Activated CD4-positive, alpha-beta T cell treated with anti-CD3 and anti-CD28 coated beads, Interleukin-2, Interleukin-4, amounts not matched to agents 100 ng/mL and 50 ng/mL, durations not matched to agents 16 hours and 8 hours (primary cell): ENCODE data around the gene CYP27B1.

Experiments used
- DNase-seq: peaks from one replicate; pipeline ENCODE4 v3.0.0-alpha.2; 2020; ENCODE audit warnings: low spot score

The CYP27B1 gene

DNA sequence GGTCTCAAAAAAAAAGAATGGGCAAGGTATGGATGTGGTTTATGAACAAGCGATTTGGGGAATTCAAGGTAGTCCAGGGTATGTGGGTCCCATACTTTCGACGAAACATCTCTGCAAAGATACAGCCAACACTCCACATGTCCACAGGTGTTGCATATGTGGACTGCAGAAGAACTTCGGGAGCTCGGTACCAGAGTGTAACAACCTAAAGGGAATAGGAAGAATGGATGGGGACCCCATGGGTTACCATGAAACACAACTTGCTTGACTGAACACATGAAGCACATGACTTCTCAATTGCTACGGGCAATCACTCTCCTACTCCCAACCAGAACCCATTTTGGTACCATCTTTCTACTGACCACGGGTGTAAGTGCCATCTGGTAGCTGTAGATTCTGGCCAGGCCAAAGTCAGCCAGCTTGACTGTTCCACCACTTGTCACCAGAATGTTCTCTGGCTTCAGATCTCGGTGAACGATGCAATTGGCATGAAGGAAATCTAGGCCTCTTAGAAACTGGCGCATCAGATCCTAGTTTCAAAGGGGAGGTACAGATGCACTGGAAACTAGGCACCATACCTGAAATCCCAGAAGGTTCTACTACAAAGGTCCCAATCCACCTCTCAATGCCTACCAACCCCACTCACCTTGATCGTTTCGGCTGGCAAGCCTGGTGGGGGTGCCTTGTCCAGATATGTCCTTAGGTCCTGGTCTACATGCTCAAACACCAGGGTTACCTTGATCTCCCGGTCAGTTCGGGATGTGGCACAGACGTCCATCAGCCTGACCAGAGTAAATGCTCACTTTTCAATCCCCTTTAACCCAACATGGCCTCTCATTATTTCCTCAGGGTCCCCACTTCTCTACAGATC is 16.1 kb downstream of the CYP27B1 start:
- DNase-seq = no peak

DNA sequence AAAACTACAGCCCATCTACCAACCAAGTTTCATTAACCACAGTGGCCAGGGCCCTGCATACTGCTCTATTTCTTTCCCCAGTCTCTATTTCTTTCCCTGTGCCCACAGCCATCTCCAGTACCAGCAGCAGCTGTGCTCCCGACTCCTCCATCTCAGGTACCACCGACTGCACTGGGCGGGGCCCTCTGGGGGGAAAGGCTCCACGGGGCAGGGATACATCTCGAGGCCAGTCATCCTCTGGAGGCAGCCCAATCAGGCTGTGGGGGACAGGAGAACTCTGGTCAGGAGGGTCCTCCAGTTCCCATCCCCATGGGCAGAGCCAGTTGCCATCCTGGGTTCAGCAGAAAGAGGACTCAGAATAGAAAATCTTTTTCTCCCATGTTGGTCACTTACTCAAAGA is 17.8 kb downstream of the CYP27B1 start:
- DNase-seq = no peak

DNA sequence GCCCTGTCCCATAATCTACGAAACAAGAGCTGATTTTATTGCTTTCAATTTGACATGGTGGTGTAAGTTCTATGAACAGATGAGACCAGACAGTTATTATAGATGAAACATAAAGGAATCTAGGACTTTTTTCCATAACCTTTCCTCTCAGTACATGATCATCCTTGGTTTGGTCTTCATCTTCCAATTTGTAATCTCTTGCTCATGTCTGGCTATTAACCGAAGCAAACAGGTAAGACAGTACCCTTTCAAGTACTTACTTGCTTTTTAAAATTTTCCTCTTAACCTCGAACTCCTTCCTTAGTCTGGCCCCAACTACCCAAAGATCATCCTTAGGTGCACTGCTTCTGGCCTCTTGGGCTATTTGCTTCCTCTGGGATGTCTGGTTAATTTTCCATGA is 20.9 kb downstream of the CYP27B1 start:
- no peak for DNase-seq

DNA sequence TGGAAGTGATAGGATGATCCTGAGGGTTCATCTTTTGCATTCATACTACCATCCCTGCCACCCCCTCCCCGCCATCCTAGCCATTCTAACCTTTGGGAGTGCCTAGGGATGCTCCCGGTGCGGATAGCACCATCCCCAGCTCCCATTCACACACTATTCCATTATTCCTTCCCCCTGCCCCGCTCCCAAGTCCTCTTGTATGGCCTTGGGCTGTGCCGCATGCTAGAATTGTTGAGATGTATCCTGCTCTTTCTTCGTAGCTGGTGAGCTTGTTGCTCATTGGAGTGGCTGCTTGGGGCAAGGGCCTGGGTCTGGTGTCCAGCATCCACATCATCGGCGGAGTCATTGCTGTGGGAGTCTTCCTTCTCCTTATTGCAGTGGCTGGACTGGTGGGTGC is 21.4 kb downstream of the CYP27B1 start:
- DNase-seq = no peak

DNA sequence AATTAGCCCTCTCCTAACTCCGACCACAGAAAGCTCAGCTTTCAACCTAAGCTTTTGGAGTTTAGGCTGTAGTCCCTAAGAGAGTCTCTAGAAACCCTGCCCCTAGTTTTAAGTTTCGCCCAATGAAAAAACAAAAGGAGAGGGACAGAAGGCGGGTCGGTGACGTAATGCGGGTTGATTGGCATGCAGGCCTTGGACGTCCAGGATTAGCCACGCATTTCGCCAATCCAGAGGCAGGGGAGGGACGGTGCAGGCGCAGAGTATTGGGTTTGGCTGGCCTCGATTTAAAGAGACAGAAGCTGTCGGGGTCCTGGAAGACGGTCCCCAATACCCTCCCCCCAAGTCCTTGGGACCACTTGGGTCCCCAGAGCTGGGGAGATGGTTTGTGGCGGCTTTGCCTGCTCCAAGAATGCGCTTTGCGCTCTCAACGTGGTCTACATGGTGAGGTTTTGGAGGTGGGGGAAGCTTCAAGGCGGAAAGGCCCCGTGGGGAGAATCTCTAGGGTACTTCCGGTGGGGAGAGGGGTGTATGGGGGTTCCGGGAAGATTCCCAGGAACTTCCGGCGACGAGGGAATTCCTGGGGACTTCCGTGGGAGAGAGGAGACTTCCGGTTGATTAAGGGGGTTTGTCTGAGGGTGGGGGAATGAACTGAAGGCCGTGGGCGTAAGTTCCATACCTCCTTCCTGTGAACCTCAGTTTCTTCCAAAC is 21.9 kb downstream of the CYP27B1 start, which contains the start of gene TSPAN31:
TSS of gene TSPAN31 (plus strand) at position 263 of the 708 bp plus-strand sequence. CDS start at position 379, 116 bp downstream.
- peak; percentile 95 for DNase-seq

DNA sequence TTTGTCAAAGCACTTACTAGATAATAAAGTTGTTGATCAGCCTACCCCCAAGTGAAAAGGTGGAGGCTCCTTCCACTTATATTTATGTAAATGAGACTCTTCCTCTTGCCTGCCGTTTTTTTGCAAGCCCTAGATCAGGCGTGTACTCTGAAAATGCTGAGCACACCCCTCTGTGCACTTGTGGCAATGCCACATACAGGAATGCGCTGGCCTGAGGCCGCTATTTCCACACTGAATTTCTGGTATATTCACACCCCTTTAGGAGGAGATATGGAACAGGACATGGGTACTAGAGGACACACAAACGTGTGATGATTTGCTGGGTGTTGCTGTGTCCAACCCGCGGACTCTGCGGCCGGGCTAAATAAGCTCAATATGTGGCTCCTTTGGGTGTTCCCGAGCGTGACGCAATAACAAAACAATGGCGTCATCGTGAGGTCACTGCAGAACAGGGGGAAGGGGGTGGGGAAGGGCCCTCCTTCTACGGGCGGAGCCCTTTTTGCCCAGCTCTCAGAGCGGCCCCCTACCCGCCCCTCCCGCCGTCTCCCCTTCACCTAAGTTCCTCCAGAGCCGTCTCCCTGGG is 22.6 kb downstream of the CYP27B1 start:
- peak; percentile 67 for DNase-seq

DNA sequence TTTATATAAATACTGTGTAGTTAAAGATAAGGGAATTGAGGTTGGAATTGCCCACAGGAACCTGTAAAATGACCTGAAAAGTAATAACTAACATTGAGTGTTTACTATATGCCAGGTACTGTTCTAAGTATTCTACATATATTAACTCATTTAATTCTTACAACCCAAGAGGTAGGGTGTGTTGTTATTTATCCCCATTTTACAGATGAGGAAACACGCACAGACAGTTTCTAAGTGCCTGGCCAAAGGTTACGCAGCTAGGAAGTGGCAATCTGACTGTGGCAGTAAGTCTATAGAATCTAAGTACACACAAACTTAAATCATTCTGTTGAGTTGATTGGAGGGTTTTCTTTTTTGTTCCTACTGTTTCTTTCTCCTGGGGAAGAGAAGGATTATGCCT is 23.1 kb downstream of the CYP27B1 start:
- DNase-seq = no peak

DNA sequence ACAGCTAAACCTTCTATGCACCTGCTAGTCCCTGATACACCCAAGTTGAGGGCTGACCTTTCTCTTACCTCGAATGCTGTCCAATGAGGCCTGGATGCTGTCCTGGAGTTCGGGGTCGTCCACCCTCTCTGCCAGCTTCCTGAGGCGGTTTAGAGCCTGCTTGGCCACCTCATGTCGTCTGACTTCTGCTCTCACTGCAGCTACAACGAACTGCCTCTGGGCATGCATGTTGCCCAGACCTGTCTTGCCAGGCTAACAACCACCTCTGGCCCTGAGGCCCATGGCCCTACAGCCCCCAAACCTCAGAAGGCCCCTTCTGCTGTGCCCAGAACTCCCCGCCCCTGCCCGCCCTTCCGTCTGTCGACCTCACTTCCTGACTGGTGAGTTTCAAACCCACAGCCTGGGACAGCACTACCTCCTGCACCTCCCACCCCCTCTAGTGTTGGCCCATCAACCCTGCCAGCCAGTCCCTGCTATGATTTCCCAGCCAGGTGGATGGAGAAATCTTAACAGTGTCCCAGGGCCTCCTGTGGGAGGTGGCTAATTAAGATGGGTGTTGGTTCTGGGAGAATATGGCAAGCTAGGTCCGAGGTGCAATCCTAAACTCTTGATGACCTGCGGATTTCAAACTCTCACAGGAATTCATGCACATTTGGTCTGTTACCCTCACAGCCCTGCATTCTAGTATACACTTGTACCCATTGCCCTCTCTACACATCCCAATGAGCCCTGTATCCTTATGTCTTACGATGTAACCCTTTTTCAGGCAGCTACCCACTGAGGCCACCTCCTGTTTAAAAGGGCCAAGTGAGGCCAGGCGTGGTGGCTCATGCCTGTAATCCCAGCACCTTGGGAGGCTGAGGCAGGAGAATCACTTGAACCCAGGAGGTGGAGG is 24.8 kb downstream of the CYP27B1 start:
- DNase-seq = peak; percentile 88

DNA sequence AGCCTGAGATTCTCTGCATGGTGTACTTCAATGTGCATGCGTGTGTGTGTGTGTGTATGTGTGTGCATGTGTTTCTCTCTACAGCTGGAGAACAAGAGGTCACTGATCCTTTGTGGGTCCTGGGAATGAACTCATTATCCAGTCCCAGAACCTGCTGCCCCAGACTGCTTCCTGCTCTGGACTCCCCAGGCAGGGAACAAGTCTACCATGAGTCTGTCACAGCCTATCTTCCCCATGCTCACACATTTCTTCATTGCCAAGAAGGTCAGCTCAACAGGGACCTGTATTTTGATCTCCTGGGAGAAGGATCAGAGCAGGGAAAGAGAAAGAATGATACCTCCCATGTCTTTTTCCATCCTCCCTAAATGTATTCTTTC is 25.5 kb downstream of the CYP27B1 start:
- no peak for DNase-seq

DNA sequence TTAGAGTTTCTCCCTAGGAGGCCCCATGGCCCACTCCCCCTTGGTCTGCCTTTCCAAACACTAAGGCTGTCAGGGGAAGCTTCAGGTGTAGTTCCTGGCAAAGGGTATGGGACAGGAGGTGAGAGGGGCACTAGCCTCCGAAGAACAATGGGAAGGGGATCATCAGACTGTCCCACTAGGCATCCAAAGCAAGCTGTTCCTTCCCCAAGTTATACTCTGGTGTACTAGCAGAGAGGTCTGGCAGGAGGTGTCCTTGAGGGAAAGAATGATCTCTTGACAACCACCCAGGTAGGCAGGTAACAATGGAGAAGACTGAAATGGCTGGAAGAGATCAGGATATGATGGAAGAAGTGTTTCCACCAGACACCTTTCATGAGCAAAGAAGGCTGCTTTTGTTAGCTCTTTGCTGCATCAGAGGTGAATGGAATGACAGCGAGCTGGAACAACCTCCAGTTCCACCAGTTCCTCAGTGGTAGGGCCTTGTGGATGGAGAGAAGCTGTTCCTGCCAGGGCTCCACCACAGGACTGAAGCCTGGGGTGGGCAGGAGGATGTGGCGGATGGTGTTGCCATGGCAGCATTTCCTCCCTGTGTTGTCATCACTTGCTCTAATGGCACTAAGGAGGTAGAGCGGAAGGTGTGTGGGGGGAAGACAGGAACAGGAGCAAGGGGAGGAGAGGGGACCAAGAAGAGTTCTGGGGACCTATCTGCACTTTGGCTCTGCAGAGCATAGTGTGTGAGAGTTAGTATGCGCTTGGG is 26.0 kb downstream of the CYP27B1 start:
- DNase-seq = peak; percentile 86

DNA sequence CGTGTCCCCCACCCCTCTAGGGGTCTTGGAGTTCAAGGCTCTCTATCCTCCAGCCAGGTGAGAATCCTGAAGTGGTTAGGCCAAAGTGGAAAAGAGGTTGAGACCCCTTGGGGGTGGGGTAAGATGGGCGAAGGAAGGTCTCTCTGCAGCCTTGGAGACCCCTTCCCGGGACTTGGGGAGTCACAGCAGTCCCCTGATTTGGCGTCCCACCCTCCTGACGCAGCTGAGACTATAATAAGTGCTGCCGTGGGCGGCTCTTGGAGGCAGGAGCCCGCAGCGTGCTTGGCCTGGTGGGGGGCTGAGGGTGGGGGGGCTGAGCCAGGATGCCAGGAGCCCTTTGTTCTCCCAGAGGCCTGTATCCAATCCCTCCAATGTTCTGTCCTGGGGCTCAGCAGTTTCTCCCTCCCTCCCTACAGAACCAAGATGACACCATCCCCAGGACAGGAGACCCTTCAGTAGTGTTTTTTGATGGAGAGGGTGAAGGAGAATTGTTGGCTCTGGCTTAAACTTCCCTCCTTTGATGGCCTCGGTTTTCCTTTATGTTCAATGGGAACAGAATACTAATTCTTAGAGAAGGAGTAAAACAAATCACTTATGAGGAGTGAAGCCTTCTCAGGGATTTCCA is 26.9 kb downstream of the CYP27B1 start:
- no peak for DNase-seq

DNA sequence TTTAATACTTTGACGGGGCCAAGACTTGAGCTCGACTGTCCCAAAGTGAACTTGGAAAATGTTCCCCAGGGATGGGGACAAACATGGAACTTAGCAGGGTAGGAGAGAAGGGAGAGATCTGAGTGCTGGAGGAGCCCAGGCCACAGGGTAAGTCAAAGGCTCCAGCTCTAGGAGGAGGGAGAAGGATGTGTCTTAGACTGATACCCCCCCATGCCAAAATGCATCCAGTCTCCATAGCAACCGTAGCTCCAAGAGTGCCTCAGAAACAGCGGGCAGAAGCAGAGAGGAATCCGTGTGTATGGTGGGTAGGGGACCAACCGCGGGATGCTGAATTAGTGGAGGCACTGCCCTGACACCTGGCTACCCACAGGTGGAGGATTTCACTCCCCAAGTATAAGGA is 27.5 kb downstream of the CYP27B1 start:
- no peak for DNase-seq

DNA sequence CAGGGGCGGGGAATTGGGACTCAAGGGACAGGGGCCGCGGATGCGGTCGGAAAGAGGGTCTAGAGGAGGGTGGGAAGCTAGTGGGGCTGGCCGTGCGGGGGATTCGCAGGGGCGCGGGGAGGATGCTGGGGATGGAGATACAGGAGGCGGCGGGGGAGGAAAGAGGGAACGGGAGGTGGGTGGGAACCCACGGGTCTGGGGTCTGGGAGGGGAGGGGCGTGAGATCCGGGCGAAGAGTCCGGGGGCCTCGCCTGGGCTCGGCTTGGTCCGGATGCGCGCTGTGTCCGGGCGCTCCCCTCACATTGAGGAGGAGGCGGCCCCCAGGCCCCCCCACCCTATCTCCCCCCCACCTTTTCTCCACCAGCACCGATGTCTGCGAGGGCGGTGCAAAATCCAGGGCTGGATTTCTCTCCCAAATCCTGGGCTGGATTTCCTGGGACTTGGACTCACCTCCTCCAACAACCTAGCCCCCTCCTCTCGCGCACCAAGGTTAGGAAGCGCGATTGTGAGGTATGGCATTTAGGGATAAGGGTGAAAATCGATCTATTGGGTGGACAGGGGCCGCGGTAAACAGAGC is 28.1 kb downstream of the CYP27B1 start, which contains the start of gene AGAP2:
TSS of gene AGAP2 (minus strand) at position 82 of the 577 bp plus-strand sequence. CDS start 496 bp downstream, outside the sequence.
- DNase-seq = no peak

DNA sequence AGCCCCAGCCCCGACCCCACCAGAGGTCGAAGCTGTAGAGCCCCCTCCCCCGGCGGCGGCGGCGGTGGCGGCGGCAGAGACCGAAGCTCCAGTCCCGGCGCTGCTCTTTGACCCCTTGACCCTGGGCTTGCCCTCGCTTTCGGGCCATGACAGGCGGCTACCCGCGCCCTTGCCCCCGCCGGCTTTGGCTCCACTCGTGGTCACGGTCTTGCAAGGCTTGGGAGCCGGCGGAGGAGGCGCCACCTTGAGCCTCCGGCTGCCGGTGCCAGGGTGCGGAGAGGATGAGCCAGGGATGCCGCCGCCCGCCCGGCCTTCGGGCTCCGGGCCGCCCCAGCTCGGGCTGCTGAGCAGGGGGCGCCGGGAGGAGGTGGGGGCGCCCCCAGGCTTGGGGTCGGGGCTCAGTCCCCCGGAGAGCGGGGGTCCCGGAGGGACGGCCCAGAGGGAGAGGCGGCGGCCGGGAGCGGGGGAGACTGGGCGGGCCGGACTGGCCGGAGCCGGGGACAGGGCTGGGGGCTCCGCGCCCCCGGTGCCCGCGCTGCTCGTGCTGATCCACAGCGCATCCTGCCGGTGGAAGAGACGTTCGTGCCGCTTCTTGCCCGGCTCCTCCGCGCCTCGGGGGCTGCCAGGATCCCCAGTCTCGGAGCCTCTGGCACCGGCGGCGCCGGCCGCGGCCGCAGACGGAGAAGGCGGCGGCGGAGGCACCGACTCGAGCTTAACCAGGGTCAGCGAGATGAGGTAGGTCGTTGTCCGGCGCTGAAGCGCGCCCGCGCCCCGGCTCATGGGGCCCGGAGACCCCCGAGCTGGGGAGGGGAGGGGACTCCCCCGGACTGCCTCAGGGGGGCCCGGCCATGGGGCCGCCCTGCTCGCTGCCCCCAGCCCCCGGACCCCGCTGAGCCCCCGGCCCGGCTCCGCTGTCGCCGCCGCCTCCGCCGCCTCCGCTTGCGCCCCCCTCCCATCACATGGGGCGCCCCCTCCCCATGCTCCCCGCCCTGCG is 29.1 kb downstream of the CYP27B1 start:
- DNase-seq = no peak

DNA sequence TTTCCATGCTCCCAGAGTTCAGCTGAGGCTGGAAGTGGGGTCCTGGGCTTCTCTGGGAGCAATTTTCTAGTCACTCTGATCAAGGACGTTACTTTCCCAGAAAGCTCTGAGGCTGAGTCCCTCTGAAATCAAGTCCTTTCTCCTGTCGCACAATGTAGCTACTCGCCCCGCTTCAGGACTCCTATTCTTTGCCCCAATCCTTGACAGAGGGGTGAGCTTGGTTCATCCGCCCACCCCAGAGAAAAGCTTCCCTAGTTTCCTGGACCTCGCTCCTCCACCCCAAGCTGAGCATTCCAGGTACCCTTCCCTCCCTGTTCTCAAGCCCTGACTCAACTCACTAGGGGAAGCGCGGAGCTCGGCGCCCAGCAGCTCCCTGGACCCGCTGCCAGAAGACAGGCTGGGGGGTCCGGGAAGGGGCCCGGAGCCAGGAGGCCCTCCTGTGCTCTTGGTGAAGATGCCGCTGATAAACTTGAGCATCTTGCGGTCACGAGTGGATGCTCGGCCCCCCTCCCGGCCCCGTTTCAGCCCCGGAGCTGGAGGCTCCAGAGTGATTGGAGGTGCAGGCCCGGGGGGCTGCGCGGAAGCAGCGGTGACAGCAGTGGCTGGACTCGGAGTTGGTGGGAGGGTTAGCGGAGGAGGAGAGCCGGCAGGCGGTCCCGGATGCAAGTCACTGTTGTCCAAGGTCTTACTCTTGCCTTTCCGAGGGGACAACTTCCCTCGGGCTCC is 30.0 kb downstream of the CYP27B1 start:
- DNase-seq = no peak

DNA sequence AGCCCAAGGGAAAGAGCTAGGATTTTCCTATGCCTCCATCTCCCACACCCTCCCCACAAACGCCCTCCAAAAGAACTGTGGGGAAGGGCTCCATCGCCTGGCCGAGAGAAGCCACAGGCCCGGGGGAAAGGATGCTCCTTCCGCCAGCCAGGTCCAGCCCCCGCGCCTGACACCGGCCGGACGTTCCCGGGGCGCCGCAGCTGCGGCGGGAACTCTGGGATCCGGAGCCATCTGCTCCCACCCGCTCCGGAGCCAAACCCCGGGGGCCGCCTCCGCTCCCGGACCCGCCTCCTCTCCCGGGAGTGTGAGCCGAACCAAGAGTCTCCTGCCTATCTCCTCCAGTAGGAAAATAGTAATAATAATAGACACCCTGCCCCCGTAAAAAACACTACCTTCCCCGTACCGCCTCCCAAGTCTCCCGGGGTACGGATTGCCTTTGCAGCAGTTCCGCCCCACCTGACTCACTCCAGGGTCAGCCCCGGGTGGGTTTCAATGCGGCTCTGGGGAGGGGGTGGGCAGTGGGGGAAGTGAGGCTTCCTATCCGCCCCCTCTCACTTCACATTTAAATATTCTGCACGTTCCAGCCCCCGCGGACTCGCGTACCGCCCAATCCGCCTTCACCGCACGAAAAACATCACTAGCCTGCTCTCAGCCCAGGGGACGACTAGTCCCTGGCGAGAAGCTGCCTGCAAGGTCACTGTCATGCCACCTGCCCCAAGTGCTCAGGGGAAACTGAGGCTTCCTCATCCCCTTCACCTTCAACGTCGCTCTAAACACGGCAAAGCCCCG is 30.7 kb downstream of the CYP27B1 start:
- no peak for DNase-seq

DNA sequence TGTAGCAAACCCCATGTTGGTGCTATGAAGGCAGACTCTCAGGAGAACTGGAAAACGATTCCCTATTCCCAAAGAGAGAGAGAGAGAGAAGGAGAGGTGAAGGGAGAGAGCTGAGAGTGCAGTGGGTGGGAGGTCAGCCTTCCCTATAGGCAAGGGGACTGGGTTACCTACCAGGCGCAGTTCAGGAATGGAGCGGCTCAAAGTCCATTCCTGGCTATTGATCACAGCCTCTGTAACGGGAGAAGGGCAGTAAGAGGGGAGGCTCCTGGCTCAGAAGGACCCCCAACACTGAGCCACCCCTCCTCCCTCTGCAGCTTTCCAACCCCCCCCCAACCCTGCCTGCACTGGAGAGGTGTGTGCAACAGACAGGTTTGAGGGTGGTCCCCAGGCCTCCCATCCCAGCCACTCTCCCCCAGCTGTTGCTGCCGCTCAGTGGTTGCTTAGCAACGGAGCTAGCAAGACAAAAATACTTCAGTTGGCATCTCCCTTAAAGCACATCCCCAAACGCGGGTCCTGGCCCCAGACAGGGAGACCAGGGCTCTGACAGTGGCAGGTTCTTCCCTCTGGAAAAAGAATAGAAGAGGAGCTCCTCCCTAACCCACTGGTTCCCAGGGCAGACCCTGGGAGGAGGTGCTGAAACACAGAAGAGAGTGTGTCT is 31.6 kb downstream of the CYP27B1 start:
- no peak for DNase-seq
